Ishikawa (cell line): ENCODE results near the gene GNB2.

Source experiments
- CEBPB ChIP-seq: IDR thresholded peaks from 2 replicates; pipeline ENCODE4 v1.6.1; 2012
- CREB1 ChIP-seq: IDR thresholded peaks from 2 replicates; pipeline ENCODE4 v1.6.1; 2012; ENCODE audit warnings: low read depth
- EGR1 ChIP-seq: IDR thresholded peaks from 2 replicates; pipeline ENCODE4 v1.6.1; 2012
- EP300 ChIP-seq: IDR thresholded peaks from 2 replicates; pipeline ENCODE4 v1.6.1; 2012; ENCODE audit warnings: borderline replicate concordance
- FOXM1 ChIP-seq: IDR thresholded peaks from 2 replicates; pipeline ENCODE4 v1.6.1; 2012; ENCODE audit warnings: low read depth, borderline replicate concordance
- NFIC ChIP-seq: IDR thresholded peaks from 2 replicates; pipeline ENCODE4 v1.6.1; 2012
- RAD21 ChIP-seq: IDR thresholded peaks from 2 replicates; pipeline ENCODE4 v1.6.1; 2012; ENCODE audit warnings: low read depth
- TAF1 ChIP-seq: IDR thresholded peaks from 2 replicates; pipeline ENCODE4 v1.6.1; 2012; ENCODE audit warnings: low read depth, mild to moderate bottlenecking
- TCF12 ChIP-seq: IDR thresholded peaks from 2 replicates; pipeline ENCODE4 v1.6.1; 2012; ENCODE audit warnings: low read depth
- TEAD4 ChIP-seq: IDR thresholded peaks from 2 replicates; pipeline ENCODE4 v1.6.1; 2012
- YY1 ChIP-seq: IDR thresholded peaks from 2 replicates; pipeline ENCODE4 v1.6.1; 2012; ENCODE audit warnings: low read depth
- ZBTB7A ChIP-seq: IDR thresholded peaks from 2 replicates; pipeline ENCODE4 v1.6.1; 2012; ENCODE audit warnings: low read depth
- TF ChIP-seq, protein P1 (sequence below): IDR thresholded peaks from 2 replicates; pipeline ENCODE4 v1.6.1; 2012; ENCODE audit warnings: low read depth, mild to moderate bottlenecking
- TF ChIP-seq, protein P2 (sequence below): IDR thresholded peaks from 2 replicates; pipeline ENCODE4 v1.6.1; 2012
- TF ChIP-seq, protein P3 (sequence below): IDR thresholded peaks from 2 replicates; pipeline ENCODE4 v1.6.1; 2012

The GNB2 gene

DNA sequence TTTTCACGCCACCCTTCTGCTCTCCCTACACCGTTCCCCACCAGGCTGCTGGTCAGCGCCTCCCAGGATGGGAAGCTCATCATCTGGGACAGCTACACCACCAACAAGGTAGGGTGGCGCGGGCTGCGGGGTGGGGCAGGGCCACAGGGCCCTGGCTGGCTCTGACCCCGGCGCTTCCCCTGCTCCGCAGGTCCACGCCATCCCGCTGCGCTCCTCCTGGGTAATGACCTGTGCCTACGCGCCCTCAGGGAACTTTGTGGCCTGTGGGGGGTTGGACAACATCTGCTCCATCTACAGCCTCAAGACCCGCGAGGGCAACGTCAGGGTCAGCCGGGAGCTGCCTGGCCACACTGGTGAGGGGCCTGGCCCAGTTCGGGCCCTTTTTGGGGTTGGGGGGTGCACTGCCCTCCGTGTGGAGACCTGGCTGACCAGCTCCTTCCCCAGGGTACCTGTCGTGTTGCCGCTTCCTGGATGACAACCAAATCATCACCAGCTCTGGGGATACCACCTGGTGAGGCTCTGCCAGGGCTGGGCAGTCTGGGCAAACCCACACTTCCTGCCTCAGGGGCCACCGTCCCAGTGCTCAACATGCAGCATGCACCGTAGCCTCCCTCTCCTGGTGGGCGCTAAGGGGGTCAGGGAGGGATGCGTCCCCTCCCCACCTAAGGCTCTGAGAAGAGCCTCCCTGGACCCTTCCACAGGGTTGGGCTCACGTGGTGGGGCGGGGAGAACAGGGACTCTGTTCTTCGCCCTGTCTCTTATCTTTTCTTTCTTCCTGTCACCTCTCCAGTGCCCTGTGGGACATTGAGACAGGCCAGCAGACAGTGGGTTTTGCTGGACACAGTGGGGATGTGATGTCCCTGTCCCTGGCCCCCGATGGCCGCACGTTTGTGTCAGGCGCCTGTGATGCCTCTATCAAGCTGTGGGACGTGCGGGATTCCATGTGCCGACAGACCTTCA, 4.0 kb downstream of the GNB2 start:
- TF ChIP-seq TEAD4 = no peak
- TF ChIP-seq FOXM1 = no peak
- TF ChIP-seq EP300 = no peak
- no peak for TF ChIP-seq RAD21
- no peak for TF ChIP-seq NFIC
- TF ChIP-seq, protein P1, sequence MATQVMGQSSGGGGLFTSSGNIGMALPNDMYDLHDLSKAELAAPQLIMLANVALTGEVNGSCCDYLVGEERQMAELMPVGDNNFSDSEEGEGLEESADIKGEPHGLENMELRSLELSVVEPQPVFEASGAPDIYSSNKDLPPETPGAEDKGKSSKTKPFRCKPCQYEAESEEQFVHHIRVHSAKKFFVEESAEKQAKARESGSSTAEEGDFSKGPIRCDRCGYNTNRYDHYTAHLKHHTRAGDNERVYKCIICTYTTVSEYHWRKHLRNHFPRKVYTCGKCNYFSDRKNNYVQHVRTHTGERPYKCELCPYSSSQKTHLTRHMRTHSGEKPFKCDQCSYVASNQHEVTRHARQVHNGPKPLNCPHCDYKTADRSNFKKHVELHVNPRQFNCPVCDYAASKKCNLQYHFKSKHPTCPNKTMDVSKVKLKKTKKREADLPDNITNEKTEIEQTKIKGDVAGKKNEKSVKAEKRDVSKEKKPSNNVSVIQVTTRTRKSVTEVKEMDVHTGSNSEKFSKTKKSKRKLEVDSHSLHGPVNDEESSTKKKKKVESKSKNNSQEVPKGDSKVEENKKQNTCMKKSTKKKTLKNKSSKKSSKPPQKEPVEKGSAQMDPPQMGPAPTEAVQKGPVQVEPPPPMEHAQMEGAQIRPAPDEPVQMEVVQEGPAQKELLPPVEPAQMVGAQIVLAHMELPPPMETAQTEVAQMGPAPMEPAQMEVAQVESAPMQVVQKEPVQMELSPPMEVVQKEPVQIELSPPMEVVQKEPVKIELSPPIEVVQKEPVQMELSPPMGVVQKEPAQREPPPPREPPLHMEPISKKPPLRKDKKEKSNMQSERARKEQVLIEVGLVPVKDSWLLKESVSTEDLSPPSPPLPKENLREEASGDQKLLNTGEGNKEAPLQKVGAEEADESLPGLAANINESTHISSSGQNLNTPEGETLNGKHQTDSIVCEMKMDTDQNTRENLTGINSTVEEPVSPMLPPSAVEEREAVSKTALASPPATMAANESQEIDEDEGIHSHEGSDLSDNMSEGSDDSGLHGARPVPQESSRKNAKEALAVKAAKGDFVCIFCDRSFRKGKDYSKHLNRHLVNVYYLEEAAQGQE = no peak
- TF ChIP-seq CEBPB = no peak
- no peak for TF ChIP-seq YY1
- TF ChIP-seq, protein P2, sequence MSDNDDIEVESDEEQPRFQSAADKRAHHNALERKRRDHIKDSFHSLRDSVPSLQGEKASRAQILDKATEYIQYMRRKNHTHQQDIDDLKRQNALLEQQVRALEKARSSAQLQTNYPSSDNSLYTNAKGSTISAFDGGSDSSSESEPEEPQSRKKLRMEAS = no peak
- TF ChIP-seq CREB1 = no peak

DNA sequence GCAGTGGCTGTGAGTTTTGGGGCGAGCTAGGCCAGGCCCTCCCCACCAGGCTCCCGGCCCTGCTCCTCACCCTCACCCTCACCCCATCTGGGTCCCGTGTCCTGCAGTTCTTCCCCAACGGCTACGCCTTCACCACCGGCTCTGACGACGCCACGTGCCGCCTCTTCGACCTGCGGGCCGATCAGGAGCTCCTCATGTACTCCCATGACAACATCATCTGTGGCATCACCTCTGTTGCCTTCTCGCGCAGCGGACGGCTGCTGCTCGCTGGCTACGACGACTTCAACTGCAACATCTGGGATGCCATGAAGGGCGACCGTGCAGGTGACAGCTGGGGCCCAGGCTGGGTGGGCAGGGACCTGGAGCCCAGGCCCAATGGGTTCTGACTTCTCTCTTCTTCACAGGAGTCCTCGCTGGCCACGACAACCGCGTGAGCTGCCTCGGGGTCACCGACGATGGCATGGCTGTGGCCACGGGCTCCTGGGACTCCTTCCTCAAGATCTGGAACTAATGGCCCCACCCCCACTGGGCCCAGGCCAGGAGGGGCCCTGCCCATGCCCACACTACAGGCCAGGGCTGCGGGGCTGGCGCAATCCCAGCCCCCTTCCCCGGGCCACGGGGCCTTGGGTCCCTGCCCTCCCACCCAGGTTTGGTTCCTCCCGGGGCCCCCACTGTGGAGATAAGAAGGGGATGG, 4.9 kb downstream of the GNB2 start:
- TF ChIP-seq, protein P3, sequence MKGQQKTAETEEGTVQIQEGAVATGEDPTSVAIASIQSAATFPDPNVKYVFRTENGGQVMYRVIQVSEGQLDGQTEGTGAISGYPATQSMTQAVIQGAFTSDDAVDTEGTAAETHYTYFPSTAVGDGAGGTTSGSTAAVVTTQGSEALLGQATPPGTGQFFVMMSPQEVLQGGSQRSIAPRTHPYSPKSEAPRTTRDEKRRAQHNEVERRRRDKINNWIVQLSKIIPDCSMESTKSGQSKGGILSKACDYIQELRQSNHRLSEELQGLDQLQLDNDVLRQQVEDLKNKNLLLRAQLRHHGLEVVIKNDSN = no peak
- TF ChIP-seq YY1 (no peak), EP300 (no peak), TCF12 (no peak), TEAD4 (no peak), ZBTB7A (no peak), TAF1 (no peak)
- TF ChIP-seq, protein P2 = no peak
- TF ChIP-seq, protein P1 = no peak

DNA sequence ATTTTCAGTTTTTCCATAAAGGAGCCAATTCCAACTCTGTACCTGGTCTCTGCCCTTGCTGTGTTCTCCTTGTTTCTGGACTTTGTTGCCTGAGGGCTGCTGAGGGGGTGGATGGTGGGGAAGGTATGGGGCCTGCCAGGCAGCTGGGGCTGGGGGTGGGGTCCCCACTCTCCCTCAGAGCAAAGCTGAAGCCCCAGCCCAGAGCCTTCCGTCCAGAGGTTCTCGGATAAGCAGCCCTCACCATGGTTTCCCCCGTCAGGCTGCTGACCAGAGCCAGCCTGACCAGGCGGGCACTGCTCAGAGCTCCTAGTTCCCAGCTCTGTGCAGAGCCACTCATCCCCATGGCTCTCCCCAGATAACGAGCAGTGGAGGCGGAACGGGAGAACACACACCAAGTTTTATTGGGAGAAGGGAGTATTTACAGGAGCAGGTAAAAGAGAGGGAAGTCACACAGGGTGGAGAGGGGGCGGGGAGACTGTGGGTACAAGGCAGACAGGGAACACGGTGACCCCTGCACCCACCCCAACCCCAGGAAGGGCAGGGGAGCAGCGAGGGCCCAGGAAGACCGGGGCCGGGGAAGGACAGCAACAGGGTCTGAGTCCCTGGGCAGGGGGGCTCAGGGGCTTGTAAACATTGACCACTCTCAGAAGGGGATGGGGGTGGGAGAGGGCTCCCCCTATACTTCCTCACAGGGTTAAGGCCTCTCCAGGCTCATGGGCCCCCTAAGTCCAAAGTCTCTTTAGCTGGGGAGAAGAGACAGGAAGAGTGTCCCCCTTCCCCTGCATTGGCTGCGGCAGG, 5.8 kb downstream of the GNB2 start:
- TF ChIP-seq CEBPB (no peak), EP300 (no peak), TEAD4 (no peak)
- TF ChIP-seq, protein P2 = no peak

DNA sequence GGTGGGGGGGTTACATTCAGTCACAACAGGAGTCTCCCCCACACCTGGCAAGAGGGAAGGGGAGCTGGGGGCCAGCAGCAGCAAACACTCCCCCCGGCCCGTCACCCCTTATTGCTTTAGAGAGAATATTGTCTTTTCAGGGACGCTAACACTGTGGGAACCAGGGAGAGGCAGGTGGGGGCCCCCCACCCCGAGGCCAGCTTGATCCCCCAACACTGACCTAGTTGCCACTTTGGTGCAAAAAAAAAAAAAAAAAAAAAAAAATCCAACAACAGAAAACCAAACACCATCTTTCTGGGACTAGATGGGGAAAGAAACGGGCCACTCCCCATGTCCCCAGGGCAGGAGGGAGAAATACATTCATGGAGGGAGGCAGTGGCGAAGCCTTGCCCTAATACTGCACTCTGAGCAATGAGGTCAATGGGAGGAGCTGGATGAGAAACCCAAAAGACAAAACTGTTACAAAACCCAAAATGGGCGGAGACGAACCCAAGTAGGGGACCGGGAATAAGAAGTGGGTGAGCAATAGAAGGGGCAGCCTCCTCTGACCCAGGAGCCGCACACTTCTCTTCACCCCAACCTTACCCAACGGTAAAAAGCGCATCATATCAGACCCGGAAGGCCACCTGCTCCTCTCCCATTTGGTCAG, 6.5 kb downstream of the GNB2 start:
- TF ChIP-seq ZBTB7A = no peak; the same call in 1 of the 2 replicates
- no peak for TF ChIP-seq RAD21
- TF ChIP-seq, protein P2 = no peak

DNA sequence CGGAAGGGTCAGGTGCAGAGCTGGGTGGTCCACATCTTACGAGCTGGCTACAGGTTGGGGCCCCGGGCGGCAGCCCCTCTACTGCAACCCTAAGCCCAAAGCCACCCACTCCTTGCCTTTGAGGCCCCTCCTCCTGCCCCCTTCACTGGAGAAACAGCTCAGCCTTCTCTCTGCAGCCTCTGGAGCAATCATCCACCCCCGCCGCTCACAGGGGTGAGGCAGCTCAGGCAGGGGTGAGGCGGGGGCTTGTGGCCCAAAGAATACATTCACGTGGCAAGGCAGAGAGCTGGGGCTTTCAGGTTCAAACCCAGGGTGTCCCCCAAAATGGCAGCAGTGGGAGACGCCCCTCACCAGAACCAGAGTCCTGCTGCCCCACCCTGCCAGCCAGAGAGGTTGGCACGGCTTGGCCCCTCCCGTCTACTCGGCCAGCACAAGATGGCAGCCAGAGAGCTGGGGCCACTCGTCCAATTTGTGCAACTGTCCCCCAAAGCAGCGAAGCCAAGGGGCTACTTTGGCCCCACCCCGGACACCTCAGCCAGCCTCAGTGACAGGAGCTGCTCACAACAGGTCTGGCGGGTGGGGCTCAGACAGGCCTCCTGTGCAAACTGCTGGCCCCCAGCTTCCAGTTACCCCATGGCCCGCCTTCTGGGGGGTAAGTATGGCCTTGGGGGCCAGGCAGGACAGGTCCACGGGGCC, 7.2 kb downstream of the GNB2 start:
- TF ChIP-seq TEAD4 (no peak), EGR1 (no peak)
- TF ChIP-seq, protein P3 = no peak
- TF ChIP-seq, protein P1 = no peak
